Right ventricle myocardium superior (tissue), 1 donor: Measurements from ENCODE around the gene OR8A1. TPM values are rescaled to one million over a fixed set of nuclear protein-coding genes. Genes with fewer than 3 reads are reported as not detected.

Source experiments
- ATAC-seq: fragments of 200-7000 bp; cut with Tn5 transposase; one replicate; pipeline ENCODE4 v1.9.1; 2020; ENCODE audit warnings: mild to moderate bottlenecking; ENCODE audit not compliant: poor library complexity
- DNase-seq: peaks from one replicate; pipeline ENCODE4 v3.0.0-alpha.2; 2020
- intact Hi-C: fragments of 100-400 bp; cut with DNase I; formaldehyde crosslinking; loops from one replicate; pipeline ENCODE4 v1.11.2; 2022
- long read RNA-seq: library from polyadenylated mRNA; unstranded; transcript quantifications from one replicate; pipeline ENCODE4 v2.0.0, GENCODE V29; 2021
- total RNA-seq: library from RNA; stranded (reverse); fragmentation: NEBNext Ultra II Directional; extraction: Animal tissue kit (Norgen Biotek cat#: 25700); gene quantifications from one replicate; pipeline ENCODE4 v1.2.1, GENCODE V29; 2021
- donor health status: DM: no; HTN: yes; CAD: no; lungs with severe emphysema.

OR8A1 gene
- not detected for total RNA-seq
- long read RNA-seq: 0 reads

- no peak for ATAC-seq
- intact Hi-C loops: no loop called here
- DNase-seq: no peak
Observed at GRCh38 chr11:124569697-124570096, at the start of gene OR8A1. TSS of gene OR8A1 (plus strand) at chr11:124569997. CDS start at chr11:124570120, 123 bp downstream.

- ATAC-seq: no peak
- DNase-seq: no peak
- intact Hi-C loops: no loop called here
Observed at GRCh38 chr11:124520550-124520854, 49.3 kb upstream of the OR8A1 start.

DNA sequence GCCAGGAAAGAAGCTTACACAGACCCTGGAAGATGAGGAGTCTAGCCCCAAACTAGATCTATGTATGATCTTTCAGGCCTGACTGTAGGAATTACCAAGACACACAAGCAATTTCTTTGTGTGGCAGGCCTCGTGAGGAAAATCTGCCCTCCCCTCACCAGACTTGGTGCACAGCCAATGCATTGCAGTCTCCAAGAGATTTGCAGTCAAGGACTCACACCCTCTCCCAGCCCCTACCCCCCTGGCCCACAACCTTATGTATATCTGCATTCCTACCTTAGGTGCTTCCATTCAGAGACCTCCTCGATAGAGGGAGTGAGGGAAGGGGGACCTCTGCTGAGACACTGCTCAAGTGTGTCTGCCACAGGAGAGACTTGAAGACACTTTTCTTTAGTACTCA is 36.2 kb upstream of the OR8A1 start:
- no peak for DNase-seq
- intact Hi-C loops: no loop called here
- no peak for ATAC-seq

DNA sequence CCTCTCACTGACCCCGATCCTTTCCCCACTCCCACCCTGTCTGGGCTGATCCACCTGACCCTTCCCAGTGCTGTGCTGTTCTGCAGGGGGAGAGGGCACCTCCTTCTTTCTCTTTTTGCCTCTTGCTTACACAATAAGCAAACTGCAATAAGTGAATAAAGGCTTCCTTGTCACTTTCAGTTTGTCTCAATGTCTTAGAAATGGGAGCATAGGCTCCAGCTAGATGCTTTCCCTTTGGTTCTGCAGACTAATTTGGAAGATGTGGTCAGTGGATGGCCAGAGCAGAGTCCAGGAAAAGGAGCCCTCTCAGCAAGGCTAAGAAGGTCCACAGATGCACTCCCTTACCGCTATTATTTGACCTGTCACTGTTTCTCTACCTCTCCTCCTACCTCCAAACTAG is 35.7 kb upstream of the OR8A1 start:
- DNase-seq (no peak), ATAC-seq (no peak)
- intact Hi-C loops: no loop called here

GRCh38 chr11:124535552-124536232 is 34.1 kb upstream of the OR8A1 start:
- ATAC-seq (no peak), DNase-seq (no peak)
- intact Hi-C loops: no loop called here

GRCh38 chr11:124536520-124536919 is 33.3 kb upstream of the OR8A1 start:
- DNase-seq (peak; percentile 65), ATAC-seq (peak; percentile 77)
- intact Hi-C loops: no loop called here

DNA sequence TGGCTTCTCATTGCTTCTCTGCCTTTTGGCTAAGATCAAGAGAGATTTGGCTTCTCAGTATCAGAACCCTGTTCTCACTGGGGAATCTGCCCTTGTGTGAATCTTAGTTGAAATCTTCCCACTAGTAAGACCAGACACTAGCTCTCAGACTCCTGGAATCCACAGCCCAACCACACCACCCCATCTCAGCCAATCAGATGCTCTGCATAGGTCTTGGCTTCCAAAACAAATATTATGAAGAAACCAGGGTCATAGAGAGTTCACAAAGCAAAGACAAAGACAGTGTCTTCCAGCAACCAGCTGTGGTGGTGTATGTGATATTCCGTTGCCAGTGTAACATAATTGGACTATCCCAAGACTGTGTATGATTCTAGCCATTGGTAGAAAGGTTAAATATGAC is 31.8 kb upstream of the OR8A1 start:
- ATAC-seq (peak; percentile 76), DNase-seq (no peak)
- intact Hi-C loops: no loop called here

GRCh38 chr11:124541204-124541603 is 28.6 kb upstream of the OR8A1 start:
- ATAC-seq: no peak
- DNase-seq: no peak
- intact Hi-C loops: no loop called here

DNA sequence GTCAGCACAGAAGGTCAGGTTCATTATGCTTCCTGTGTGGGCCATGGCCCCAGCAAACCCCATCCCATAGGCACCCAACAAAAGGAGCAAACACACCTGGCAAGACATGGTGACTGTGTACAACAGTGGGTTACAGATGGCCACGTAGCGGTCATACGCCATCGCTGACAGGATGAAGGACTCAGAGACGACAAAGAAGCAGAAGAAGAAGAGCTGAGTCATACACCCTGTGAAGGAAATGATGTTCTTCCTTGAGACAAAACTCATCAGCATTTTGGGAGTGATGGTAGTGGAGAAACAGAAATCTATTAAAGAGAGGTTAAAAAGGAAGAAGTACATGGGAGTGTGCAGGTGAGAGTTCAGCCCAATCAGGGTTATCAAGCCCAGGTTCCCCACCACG is 26.7 kb upstream of the OR8A1 start:
- intact Hi-C loops: no loop called here
- DNase-seq (no peak), ATAC-seq (no peak)

GRCh38 chr11:124543554-124543953 is 26.2 kb upstream of the OR8A1 start, which contains the start of gene OR8B12:
TSS of gene OR8B12 (minus strand) at chr11:124543654. CDS start at chr11:124543654, 0 bp downstream.
- ATAC-seq (no peak), DNase-seq (no peak)
- intact Hi-C loops: no loop called here

DNA sequence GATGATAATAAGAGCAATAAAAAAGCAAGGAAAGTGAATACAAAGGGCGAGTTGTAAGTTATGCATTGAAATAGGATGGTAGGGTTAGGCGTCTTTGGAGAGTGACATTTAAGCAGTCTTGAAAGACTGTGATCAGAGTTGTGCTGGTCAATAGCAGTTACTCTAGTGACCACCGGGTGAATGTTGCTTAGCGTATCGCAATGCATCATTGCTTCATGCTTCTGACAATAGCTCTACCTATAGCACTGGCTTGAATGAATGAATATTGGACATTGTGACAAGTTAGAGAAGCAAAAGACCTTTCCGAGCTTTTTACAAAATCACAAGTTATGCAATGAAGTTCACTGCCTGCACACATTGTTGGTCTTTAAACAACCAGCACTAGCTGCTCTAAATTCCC is 18.6 kb upstream of the OR8A1 start:
- DNase-seq (no peak), ATAC-seq (no peak)
- intact Hi-C loops: no loop called here

DNA sequence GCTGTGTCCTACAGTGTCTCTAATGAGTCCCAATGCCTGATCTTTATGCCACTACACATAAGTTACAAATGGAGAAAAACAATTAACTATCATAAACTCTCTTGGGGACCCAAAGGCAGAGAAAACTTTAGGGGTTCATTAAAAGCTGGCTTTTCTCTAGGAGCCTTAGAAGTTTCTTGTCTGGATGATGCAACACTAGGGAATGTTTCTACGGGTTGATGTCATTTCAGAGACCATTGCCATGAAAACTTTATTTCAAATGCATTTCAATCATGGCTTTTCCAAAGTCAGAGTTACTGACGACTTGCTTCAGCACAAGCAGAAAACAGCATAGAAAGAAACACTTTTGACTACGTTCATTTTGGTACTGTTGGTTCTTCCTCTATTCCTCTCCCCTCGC is 17.8 kb upstream of the OR8A1 start:
- ATAC-seq (no peak), DNase-seq (no peak)
- intact Hi-C loops: no loop called here

DNA sequence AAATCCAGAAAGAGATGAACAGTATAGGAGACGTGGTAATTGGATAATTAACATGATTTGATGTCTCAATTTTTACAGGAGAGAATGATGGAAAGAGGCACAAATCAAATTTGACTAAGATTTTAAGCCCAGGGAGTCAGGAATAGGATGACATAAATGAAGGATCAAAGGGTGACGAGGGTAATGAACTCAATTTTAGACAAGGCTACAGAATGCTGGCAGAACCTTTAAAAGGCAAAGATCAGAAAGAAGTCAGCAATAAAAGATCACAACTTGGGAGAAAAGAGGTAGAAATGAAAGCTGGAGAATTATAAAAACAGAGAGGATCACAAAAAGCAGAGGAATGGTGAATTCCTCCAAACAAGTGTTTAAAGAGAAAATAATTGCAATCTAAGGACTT is 13.0 kb upstream of the OR8A1 start:
- no peak for ATAC-seq
- intact Hi-C loops: no loop called here

GRCh38 chr11:124570160-124570559 is 363 bp downstream of the OR8A1 start:
- intact Hi-C loops: no loop called here
- ATAC-seq (no peak), DNase-seq (no peak)

More for the DNA sequence above, 13.0 kb upstream of the OR8A1 start:
- no peak for DNase-seq

GRCh38 chr11:124577716-124578427 is 8.1 kb downstream of the OR8A1 start:
- intact Hi-C loops: no loop called here
- DNase-seq (no peak), ATAC-seq (no peak)

DNA sequence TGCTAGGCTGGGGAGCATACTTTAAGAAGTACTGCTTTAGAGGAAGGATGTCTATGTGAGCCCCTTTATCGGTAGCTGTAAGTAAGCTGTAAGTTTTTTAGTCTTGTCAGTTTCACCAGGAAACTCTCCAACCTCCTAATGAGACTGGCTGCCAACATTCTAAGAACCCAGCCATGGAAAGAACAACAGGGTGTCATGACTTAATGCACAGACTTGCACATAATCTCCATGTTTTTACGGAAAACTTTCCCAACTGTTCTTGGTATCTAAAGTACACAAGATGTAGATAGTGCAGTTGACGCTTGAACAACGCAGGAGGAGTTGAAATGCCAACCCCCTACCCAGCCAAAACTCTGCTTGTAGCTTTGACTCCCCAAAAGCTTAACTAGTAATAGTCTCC is 9.0 kb downstream of the OR8A1 start:
- intact Hi-C loops: no loop called here
- ATAC-seq: no peak
- no peak for DNase-seq

GRCh38 chr11:124581817-124582216 is 12.0 kb downstream of the OR8A1 start:
- no peak for DNase-seq
- intact Hi-C loops: loop anchor here (5.0 to 10.0 kb wide), 2 partner anchors 170 to 507 kb away; no protein-coding TSS in a partner anchor
- no peak for ATAC-seq

DNA sequence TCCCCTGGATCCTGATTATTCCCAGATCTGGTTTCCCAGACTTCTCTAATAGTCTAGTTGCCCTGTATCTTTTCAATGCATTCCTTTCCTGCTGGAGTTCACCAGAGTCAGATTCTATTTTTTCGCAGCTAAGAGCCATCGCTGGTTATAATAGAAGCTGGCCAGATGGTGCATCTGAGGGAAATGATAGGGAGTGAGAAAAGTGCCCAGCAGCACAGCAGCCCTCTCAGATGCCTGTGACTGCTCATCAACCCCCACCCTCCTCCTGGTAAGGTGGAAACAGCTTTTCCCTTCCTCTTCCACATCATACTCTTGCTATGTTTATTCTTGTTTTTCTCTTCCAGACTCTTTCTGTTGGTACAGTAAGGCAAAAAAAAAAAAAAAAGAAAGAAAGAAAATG is 12.8 kb downstream of the OR8A1 start:
- no peak for ATAC-seq
- intact Hi-C loops: loop anchor here (5.0 to 10.0 kb wide), 2 partner anchors 170 to 508 kb away; no protein-coding TSS in a partner anchor

DNA sequence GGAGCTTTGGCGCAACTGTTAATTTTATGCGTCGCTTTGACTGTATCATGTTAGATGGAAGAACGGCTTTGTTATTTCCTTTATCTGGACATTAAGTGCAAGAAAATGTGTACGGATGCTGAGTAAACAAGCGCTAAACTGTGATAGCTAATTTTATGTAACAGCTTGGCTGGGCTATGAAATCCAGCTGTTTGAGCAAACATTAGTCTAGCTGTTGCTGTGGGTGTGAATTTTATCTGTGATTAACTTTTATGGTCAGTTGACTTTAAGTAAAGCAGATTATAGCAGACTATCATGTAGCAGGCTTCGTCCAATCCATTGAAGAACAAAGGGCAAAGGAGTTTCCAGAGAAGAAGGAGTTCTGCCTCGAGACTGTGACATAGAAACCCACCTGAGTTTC is 14.0 kb downstream of the OR8A1 start:
- DNase-seq (no peak), ATAC-seq (no peak)

More for the DNA sequence above, 12.8 kb downstream of the OR8A1 start:
- no peak for DNase-seq

GRCh38 chr11:124584681-124585372 is 15.0 kb downstream of the OR8A1 start:
- ATAC-seq (no peak), DNase-seq (no peak)
- intact Hi-C loops: loop anchor here (5.0 to 10.0 kb wide), 2 partner anchors 173 to 510 kb away; no protein-coding TSS in a partner anchor

More for the DNA sequence above, 14.0 kb downstream of the OR8A1 start:
- intact Hi-C loops: loop anchor here (5.0 to 10.0 kb wide), 2 partner anchors 171 to 509 kb away; no protein-coding TSS in a partner anchor
